WTC11 (cell line): ENCODE results near the gene SLC24A1.

Source experiments
- ESRRA ChIP-seq: sonication (generic); formaldehyde crosslinking; IDR thresholded peaks from 2 replicates; pipeline ENCODE4 v1.8.1; 2022; ENCODE audit warnings: mild to moderate bottlenecking, missing genetic modification reagents, borderline replicate concordance
- ETV6 ChIP-seq: sonication (generic); formaldehyde crosslinking; IDR thresholded peaks from 2 replicates; pipeline ENCODE4 v1.8.1; 2022; ENCODE audit warnings: mild to moderate bottlenecking, missing genetic modification reagents
- GRHL2 ChIP-seq: fragments of 250-450 bp; sonication (Bioruptor Pico); IDR thresholded peaks from 2 replicates; pipeline ENCODE4 v1.8.0; 2022; ENCODE audit warnings: mild to moderate bottlenecking, moderate library complexity; ENCODE audit not compliant: insufficient replicate concordance, severe bottlenecking
- KAT7 ChIP-seq: sonication (generic); formaldehyde crosslinking; IDR thresholded peaks from 2 replicates; pipeline ENCODE4 v1.8.1; 2023; ENCODE audit warnings: missing genetic modification reagents, mild to moderate bottlenecking, borderline replicate concordance
- NR1H2 ChIP-seq: sonication (generic); formaldehyde crosslinking; IDR thresholded peaks from 2 replicates; pipeline ENCODE4 v1.9.0; 2021; ENCODE audit warnings: mild to moderate bottlenecking, moderate library complexity, missing genetic modification reagents
- NR2C2 ChIP-seq: sonication (generic); formaldehyde crosslinking; IDR thresholded peaks from 2 replicates; pipeline ENCODE4 v1.8.0; 2022; ENCODE audit warnings: mild to moderate bottlenecking, missing genetic modification reagents
- TP53 ChIP-seq: sonication (generic); formaldehyde crosslinking; IDR thresholded peaks from 2 replicates; pipeline ENCODE4 v1.8.1; 2023; ENCODE audit warnings: mild to moderate bottlenecking, missing genetic modification reagents
- TF ChIP-seq, protein P1 (sequence below): sonication (generic); formaldehyde crosslinking; IDR thresholded peaks from 2 replicates; pipeline ENCODE4 v1.8.1; 2022; ENCODE audit warnings: mild to moderate bottlenecking, moderate library complexity, missing genetic modification reagents
- TF ChIP-seq, protein P2 (sequence below): fragments of 200-600 bp; IDR thresholded peaks from 2 replicates; pipeline ENCODE4 v1.8.0; 2022; ENCODE audit warnings: antibody characterized with exemption
- TF ChIP-seq, protein P3 (sequence below): sonication (generic); formaldehyde crosslinking; IDR thresholded peaks from 2 replicates; pipeline ENCODE4 v1.8.1; 2023; ENCODE audit warnings: mild to moderate bottlenecking, missing genetic modification reagents

DNA sequence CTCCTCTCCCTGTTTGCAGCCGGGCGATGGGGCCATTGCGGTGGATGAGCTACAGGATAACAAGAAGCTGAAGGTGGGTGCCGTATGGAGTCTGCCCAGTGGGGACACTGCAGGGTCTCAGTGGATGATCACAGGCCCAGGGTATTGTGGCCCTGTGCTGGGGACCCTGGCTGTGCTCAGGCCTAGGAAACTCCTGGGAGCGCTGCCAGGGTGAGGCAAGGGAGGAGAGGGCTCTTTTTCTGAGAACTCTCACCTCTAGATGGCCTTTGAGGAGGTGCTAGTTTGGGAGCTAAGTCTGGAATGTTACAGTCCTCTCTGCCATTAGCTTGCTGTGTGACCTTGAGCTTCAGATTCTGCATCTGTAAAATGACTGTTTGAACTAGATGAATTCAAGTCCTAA, 16.4 kb downstream of the SLC24A1 start:
- TF ChIP-seq ETV6, result no peak
- TF ChIP-seq, protein P1, sequence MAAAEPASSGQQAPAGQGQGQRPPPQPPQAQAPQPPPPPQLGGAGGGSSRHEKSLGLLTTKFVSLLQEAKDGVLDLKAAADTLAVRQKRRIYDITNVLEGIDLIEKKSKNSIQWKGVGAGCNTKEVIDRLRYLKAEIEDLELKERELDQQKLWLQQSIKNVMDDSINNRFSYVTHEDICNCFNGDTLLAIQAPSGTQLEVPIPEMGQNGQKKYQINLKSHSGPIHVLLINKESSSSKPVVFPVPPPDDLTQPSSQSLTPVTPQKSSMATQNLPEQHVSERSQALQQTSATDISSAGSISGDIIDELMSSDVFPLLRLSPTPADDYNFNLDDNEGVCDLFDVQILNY (CRISPR knock-in tag), result no peak
- TF ChIP-seq, protein P2, sequence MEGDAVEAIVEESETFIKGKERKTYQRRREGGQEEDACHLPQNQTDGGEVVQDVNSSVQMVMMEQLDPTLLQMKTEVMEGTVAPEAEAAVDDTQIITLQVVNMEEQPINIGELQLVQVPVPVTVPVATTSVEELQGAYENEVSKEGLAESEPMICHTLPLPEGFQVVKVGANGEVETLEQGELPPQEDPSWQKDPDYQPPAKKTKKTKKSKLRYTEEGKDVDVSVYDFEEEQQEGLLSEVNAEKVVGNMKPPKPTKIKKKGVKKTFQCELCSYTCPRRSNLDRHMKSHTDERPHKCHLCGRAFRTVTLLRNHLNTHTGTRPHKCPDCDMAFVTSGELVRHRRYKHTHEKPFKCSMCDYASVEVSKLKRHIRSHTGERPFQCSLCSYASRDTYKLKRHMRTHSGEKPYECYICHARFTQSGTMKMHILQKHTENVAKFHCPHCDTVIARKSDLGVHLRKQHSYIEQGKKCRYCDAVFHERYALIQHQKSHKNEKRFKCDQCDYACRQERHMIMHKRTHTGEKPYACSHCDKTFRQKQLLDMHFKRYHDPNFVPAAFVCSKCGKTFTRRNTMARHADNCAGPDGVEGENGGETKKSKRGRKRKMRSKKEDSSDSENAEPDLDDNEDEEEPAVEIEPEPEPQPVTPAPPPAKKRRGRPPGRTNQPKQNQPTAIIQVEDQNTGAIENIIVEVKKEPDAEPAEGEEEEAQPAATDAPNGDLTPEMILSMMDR, result no peak
- TF ChIP-seq, protein P3, sequence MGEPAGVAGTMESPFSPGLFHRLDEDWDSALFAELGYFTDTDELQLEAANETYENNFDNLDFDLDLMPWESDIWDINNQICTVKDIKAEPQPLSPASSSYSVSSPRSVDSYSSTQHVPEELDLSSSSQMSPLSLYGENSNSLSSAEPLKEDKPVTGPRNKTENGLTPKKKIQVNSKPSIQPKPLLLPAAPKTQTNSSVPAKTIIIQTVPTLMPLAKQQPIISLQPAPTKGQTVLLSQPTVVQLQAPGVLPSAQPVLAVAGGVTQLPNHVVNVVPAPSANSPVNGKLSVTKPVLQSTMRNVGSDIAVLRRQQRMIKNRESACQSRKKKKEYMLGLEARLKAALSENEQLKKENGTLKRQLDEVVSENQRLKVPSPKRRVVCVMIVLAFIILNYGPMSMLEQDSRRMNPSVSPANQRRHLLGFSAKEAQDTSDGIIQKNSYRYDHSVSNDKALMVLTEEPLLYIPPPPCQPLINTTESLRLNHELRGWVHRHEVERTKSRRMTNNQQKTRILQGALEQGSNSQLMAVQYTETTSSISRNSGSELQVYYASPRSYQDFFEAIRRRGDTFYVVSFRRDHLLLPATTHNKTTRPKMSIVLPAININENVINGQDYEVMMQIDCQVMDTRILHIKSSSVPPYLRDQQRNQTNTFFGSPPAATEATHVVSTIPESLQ, result no peak
- no peak for TF ChIP-seq NR1H2 (CRISPR knock-in tag)
- TF ChIP-seq ESRRA (CRISPR knock-in tag), result no peak
- no peak for TF ChIP-seq NR2C2 (CRISPR knock-in tag)
- TF ChIP-seq KAT7 (CRISPR knock-in tag), result no peak
- no peak for TF ChIP-seq TP53 (CRISPR knock-in tag)
- TF ChIP-seq GRHL2 (CRISPR knock-in tag), result no peak
